ENCODE measurements around the gene AIF1.

Gene AIF1

GRCh38 chr6:31659649-31660380 is 44.8 kb downstream of the AIF1 start:
- no peak for DNase-seq (ENCODE audit: extremely low spot score)
- ChIA-PET POLR2A (interaction anchor here (0.7 to 1.0 kb wide), 3 partner anchors 7 to 168 kb away, joined by 3 to 6 read pairs (median 3); partner anchors contain the start of genes BAG6 and HSPA1B), CTCF (interaction anchor here (0.8 to 1.7 kb wide), 2 partner anchors 63 to 71 kb away, joined by 3 read pairs; no protein-coding TSS in a partner anchor)
- TF ChIP-seq CTCF (IDR thresholded peaks at IDR 0.05; ENCODE audit: control extremely low read depth, extremely low read depth, low read depth, missing control alignments) = no peak

- ChIA-PET POLR2A (interaction anchor here (0.6 to 1.0 kb wide), 5 partner anchors 8 to 755 kb away, joined by 3 to 6 read pairs (median 3); partner anchors contain the start of genes BAG6, HSPA1A, HSPA1B and HSPA1L), CTCF (interaction anchor here (0.8 to 4.2 kb wide), 6 partner anchors 8 to 228 kb away, joined by 3 to 27 read pairs (median 4); partner anchors contain the start of genes BAG6 and MSH5)
- TF ChIP-seq CTCF (IDR thresholded peaks at IDR 0.05; ENCODE audit: control extremely low read depth, extremely low read depth, low read depth, missing control alignments) = no peak
- DNase-seq (ENCODE audit: extremely low spot score) = peak; percentile 86
These were observed 45.6 kb downstream of the AIF1 start, which contains the start of gene C6orf47 for GRCh38 chr6:31660381-31661261. Gene C6orf47 (minus strand): TSS chr6:31660778. CDS start chr6:31659947, 831 bp downstream.

- ChIA-PET POLR2A (interaction anchor here (0.6 to 1.0 kb wide), 3 partner anchors 9 to 756 kb away, joined by 3 to 6 read pairs (median 3); partner anchors contain the start of genes BAG6, HSPA1A and HSPA1L), CTCF (interaction anchor here (1.2 to 4.2 kb wide), 5 partner anchors 9 to 227 kb away, joined by 3 to 27 read pairs (median 6); partner anchors contain the start of genes BAG6 and MSH5)
- no peak for TF ChIP-seq CTCF (IDR thresholded peaks at IDR 0.05; ENCODE audit: control extremely low read depth, extremely low read depth, low read depth, missing control alignments)
- DNase-seq (ENCODE audit: extremely low spot score) = no peak
These were observed 46.5 kb downstream of the AIF1 start for GRCh38 chr6:31661262-31662123.

- no peak for TF ChIP-seq CTCF (IDR thresholded peaks at IDR 0.05; ENCODE audit: control extremely low read depth, extremely low read depth, low read depth, missing control alignments)
- POLR2A ChIA-PET = interaction anchor here (0.6 to 3.3 kb wide), 5 partner anchors 11 to 1039 kb away, joined by 3 to 15 read pairs (median 4); partner anchors contain the start of gene BAG6
- DNase-seq (ENCODE audit: extremely low spot score) = no peak
- CTCF ChIA-PET = interaction anchor here (1.1 to 4.2 kb wide), 4 partner anchors 9 to 111 kb away, joined by 3 to 27 read pairs (median 9); partner anchors contain the start of genes BAG6 and MSH5
These were observed 47.2 kb downstream of the AIF1 start for GRCh38 chr6:31662124-31662723.

GRCh38 chr6:31663126-31663960 is 48.3 kb downstream of the AIF1 start:
- no peak for TF ChIP-seq CTCF (IDR thresholded peaks at IDR 0.05; ENCODE audit: control extremely low read depth, extremely low read depth, low read depth, missing control alignments)
- POLR2A ChIA-PET = interaction anchor here (0.6 to 3.3 kb wide), 6 partner anchors 8 to 1041 kb away, joined by 3 to 15 read pairs (median 4); partner anchors contain the start of genes APOM, BAG6 and HSPA1B
- CTCF ChIA-PET = interaction anchor here (1.0 to 4.2 kb wide), 9 partner anchors 8 to 289 kb away, joined by 3 to 27 read pairs (median 4); partner anchors contain the start of genes ATP6V1G2, BAG6, MSH5 and NFKBIL1
- no peak for DNase-seq (ENCODE audit: extremely low spot score)

Data from GM10248 (cell line).